CD4-positive, alpha-beta memory T cell (primary cell): Measurements from ENCODE around the gene CASKIN2. TPM values are rescaled to one million over a fixed set of nuclear protein-coding genes. Genes with fewer than 3 reads are reported as not detected.
A peak's percentile ranks its signal among the peaks of the same experiment; 100 is the strongest.

Source experiments
- CTCF ChIA-PET: fragments of 350-600 bp; sonication (Branson Sonifier 250); formaldehyde crosslinking; loops from one replicate; lab custom pipeline; 2021; ENCODE audit warnings: inconsistent platforms; ENCODE audit not compliant: partially characterized antibody; lab: Charles Lee
- POLR2A ChIA-PET: fragments of 350-600 bp; sonication (Branson Sonifier 250); formaldehyde crosslinking; loops from one replicate; lab custom pipeline; 2021; ENCODE audit not compliant: partially characterized antibody; lab: Charles Lee
- DNase-seq, 5 donors: peaks; one replicate each; pipeline versions ENCODE4 v3.0.0 to v3.0.0-alpha.2; 2020 to 2022; ENCODE audit warnings: mixed read lengths in 1 of 5
- H3K27ac ChIP-seq: one replicate; pipeline ENCODE4 v1.7.0; 2013; ENCODE audit warnings: low read depth, low read length
- H3K27me3 ChIP-seq: 2 replicates; pipeline ENCODE4 v1.7.0; 2013; ENCODE audit warnings: mild to moderate bottlenecking, low read length, moderate library complexity; ENCODE audit not compliant: insufficient read depth
- H3K36me3 ChIP-seq: 2 replicates; pipeline ENCODE4 v1.7.0; 2013; ENCODE audit warnings: mild to moderate bottlenecking, low read length, moderate library complexity; ENCODE audit not compliant: insufficient read depth
- H3K4me1 ChIP-seq: 2 replicates; pipeline ENCODE4 v1.7.0; 2013; ENCODE audit warnings: mild to moderate bottlenecking, low read length, moderate library complexity; ENCODE audit not compliant: insufficient read depth
- H3K4me3 ChIP-seq, 2 donors: one replicate each; pipeline ENCODE4 v1.7.0; 2013; ENCODE audit warnings: low read length in 2 of 2, mild to moderate bottlenecking in 1 of 2
- H3K9me3 ChIP-seq, 2 donors: one replicate each; pipeline ENCODE4 v1.7.0; 2013; ENCODE audit warnings: low read length in 2 of 2, control low read depth in 1 of 2; ENCODE audit not compliant: control insufficient read depth in 1 of 2
- H3K27ac Mint-ChIP-seq, 7 donors: one replicate each; pipeline ENCODE4 v1.8.0; 2020 to 2021; ENCODE audit warnings: mixed read lengths in 7 of 7, mild to moderate bottlenecking in 6 of 7, inconsistent platforms in 3 of 7, moderate library complexity in 3 of 7
- H3K27me3 Mint-ChIP-seq, 2 donors: one replicate each; pipeline ENCODE4 v1.8.0; 2020 to 2021; ENCODE audit warnings: mixed read lengths in 2 of 2
- H3K36me3 Mint-ChIP-seq, 2 donors: one replicate each; pipeline ENCODE4 v1.8.0; 2020 to 2021; ENCODE audit warnings: mixed read lengths in 2 of 2, inconsistent platforms in 1 of 2, mild to moderate bottlenecking in 1 of 2
- H3K4me1 Mint-ChIP-seq, 4 donors: one replicate each; pipeline ENCODE4 v1.8.0; 2020 to 2021; ENCODE audit warnings: mixed read lengths in 4 of 4, mild to moderate bottlenecking in 1 of 4
- H3K4me3 Mint-ChIP-seq, 8 donors: one replicate each; pipeline ENCODE4 v1.8.0; 2020 to 2021; ENCODE audit warnings: mixed read lengths in 8 of 8, mild to moderate bottlenecking in 7 of 8, moderate library complexity in 6 of 8, inconsistent platforms in 3 of 8
- H3K9me3 Mint-ChIP-seq, 8 donors: one replicate each; pipeline ENCODE4 v1.8.0; 2020 to 2021; ENCODE audit warnings: mixed read lengths in 8 of 8, mild to moderate bottlenecking in 5 of 8, inconsistent platforms in 3 of 8, moderate library complexity in 1 of 8
- intact Hi-C: fragments of 100-400 bp; cut with micrococcal nuclease; formaldehyde crosslinking; loops from one replicate; pipeline ENCODE4 v1.15.1; 2023
- polyA plus RNA-seq, 2 donors: library from polyadenylated mRNA; unstranded; fragments of 300-500 nt; fragmentation: Illumina TruSeq; gene quantifications; one replicate each; pipeline ENCODE4 v1.2.3, GENCODE V29; 2021
- total RNA-seq, 2 experiments: library from RNA; stranded (reverse); gene quantifications; one replicate each; pipeline ENCODE4 v1.2.3, GENCODE V29; 2021

CASKIN2 gene
- total and polyA plus RNA-seq, 4 experiments from 2014 or later: 0.32 to 0.53 TPM; not detected in 2

GRCh38 chr17:75475144-75475835, 40.0 kb downstream of the CASKIN2 start:
- Mint-ChIP-seq H3K9me3 (no peaks in the 10 kb centered on the region), H3K4me3 (no peak overlapping the region), H3K36me3 (peaks cover 12 to 44% of the 10 kb centered on the region in 2 donors), H3K27ac (peak overlapping the region in 1 of 7 donors; percentile 60), H3K27me3 (no peaks in the 10 kb centered on the region), H3K4me1 (peaks cover 0 to 11% (median 3%) of the 10 kb centered on the region in 4 donors)
- no peaks in the 10 kb centered on the region for H3K27me3 ChIP-seq
- no peak overlapping the region for H3K4me3 ChIP-seq
- no peak for DNase-seq
- CTCF ChIA-PET: no interaction called here
- no peaks in the 10 kb centered on the region for H3K9me3 ChIP-seq
- intact Hi-C loops: no loop called here
- POLR2A ChIA-PET: interaction anchor here (0.9 kb wide), 1 partner anchor 15 kb away, joined by 3 read pairs; no protein-coding TSS in a partner anchor
- peaks cover 15% of the 10 kb centered on the region for H3K36me3 ChIP-seq
- H3K27ac ChIP-seq: no peak overlapping the region
- no peaks in the 10 kb centered on the region for H3K4me1 ChIP-seq

GRCh38 chr17:75474736-75475135, 40.6 kb downstream of the CASKIN2 start:
- ChIA-PET POLR2A (no interaction called here), CTCF (no interaction called here)
- intact Hi-C loops: no loop called here
- no peaks in the 10 kb centered on the region for H3K27me3 Mint-ChIP-seq
- Histone ChIP-seq H3K27ac (no peak overlapping the region), H3K9me3 (no peaks in the 10 kb centered on the region), H3K27me3 (no peaks in the 10 kb centered on the region), H3K36me3 (peaks cover 15% of the 10 kb centered on the region), H3K4me1 (no peaks in the 10 kb centered on the region), H3K4me3 (no peak overlapping the region)
- no peak overlapping the region for H3K27ac Mint-ChIP-seq
- H3K36me3 Mint-ChIP-seq: peaks cover 12 to 42% of the 10 kb centered on the region in 2 donors
- H3K4me1 Mint-ChIP-seq: peaks cover 0 to 8% (median 3%) of the 10 kb centered on the region in 4 donors
- no peaks in the 10 kb centered on the region for H3K9me3 Mint-ChIP-seq
- DNase-seq: no peak
- no peak overlapping the region for H3K4me3 Mint-ChIP-seq

DNA sequence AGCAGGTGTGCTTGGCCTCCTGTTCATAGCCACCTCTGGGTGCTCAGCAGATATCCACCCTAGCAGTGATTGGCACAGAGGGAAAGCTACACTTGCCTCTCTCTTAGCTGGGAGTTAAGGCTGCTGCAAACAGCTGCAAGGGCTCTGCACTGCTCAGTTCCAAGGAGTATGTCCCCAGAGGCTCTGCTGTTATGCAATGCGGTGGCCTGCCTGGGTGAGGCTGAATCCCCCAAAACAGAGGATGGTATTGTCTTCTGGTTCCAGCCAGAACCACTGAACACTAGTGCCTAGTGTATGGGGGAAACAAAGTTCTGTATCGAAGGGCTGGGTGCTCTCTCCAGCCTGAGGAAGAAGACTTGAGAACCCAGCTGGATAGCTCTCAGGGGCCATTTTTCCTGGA, 42.1 kb downstream of the CASKIN2 start:
- no peak for DNase-seq
- Mint-ChIP-seq H3K4me1 (peaks cover 0 to 6% (median 3%) of the 10 kb centered on the region in 4 donors), H3K4me3 (no peak overlapping the region), H3K36me3 (peaks cover 12 to 42% of the 10 kb centered on the region in 2 donors), H3K27me3 (no peaks in the 10 kb centered on the region), H3K27ac (no peak overlapping the region), H3K9me3 (no peaks in the 10 kb centered on the region)
- Histone ChIP-seq H3K4me3 (no peak overlapping the region), H3K9me3 (no peaks in the 10 kb centered on the region), H3K4me1 (no peaks in the 10 kb centered on the region), H3K36me3 (peaks cover 15% of the 10 kb centered on the region), H3K27ac (no peak overlapping the region), H3K27me3 (no peaks in the 10 kb centered on the region)
- intact Hi-C loops: no loop called here
- CTCF ChIA-PET: no interaction called here
- POLR2A ChIA-PET: no interaction called here

DNA sequence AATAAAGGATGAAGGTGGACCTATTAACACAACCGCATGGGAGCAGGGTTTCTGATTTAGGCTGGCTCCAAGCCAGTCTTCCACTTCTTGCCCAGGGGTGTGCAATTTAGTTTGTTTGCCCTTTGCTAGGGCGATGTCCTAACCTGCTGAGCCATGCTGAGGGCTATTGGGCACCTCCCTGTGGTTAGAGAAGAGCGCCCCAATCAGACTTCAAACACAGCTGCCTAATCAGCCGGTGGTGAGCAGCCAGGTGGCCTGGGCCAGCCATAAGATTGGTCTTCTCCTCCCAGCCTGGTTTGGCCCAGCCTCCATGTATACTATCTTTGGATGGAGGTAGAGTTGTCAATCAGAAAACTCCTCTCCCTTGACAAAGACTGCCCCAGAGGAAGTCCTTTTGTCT, 43.2 kb downstream of the CASKIN2 start:
- Mint-ChIP-seq H3K27me3 (no peaks in the 10 kb centered on the region), H3K4me3 (no peak overlapping the region), H3K27ac (peak overlapping the region in 1 of 7 donors; percentile 65), H3K9me3 (no peaks in the 10 kb centered on the region), H3K36me3 (peaks cover 16 to 41% of the 10 kb centered on the region in 2 donors), H3K4me1 (peaks cover 0 to 8% (median 4%) of the 10 kb centered on the region in 4 donors)
- Histone ChIP-seq H3K9me3 (no peaks in the 10 kb centered on the region), H3K36me3 (peaks cover 15% of the 10 kb centered on the region), H3K4me3 (no peak overlapping the region), H3K4me1 (no peaks in the 10 kb centered on the region), H3K27me3 (no peaks in the 10 kb centered on the region), H3K27ac (no peak overlapping the region)
- POLR2A ChIA-PET: no interaction called here
- CTCF ChIA-PET: no interaction called here
- DNase-seq: no peak
- intact Hi-C loops: no loop called here

- Mint-ChIP-seq H3K4me3 (no peak overlapping the region), H3K27ac (peak overlapping the region in 1 of 7 donors; percentile 75), H3K27me3 (no peaks in the 10 kb centered on the region), H3K36me3 (peaks cover 16 to 32% of the 10 kb centered on the region in 2 donors), H3K9me3 (no peaks in the 10 kb centered on the region), H3K4me1 (peaks cover 1 to 4% (median 2%) of the 10 kb centered on the region in 4 donors)
- Histone ChIP-seq H3K4me1 (no peaks in the 10 kb centered on the region), H3K27ac (no peak overlapping the region), H3K4me3 (no peak overlapping the region), H3K9me3 (no peaks in the 10 kb centered on the region), H3K36me3 (peaks cover 15% of the 10 kb centered on the region), H3K27me3 (no peaks in the 10 kb centered on the region)
- ChIA-PET POLR2A (interaction anchor here (0.5 kb wide), 1 partner anchor 47 kb away, joined by 3 read pairs; no protein-coding TSS in a partner anchor), CTCF (interaction anchor here (0.7 to 1.2 kb wide), 2 partner anchors 141 to 162 kb away, joined by 3 read pairs; no protein-coding TSS in a partner anchor)
- no peak for DNase-seq
- intact Hi-C loops: no loop called here
Observed at GRCh38 chr17:75471207-75471606, 44.1 kb downstream of the CASKIN2 start.

DNA sequence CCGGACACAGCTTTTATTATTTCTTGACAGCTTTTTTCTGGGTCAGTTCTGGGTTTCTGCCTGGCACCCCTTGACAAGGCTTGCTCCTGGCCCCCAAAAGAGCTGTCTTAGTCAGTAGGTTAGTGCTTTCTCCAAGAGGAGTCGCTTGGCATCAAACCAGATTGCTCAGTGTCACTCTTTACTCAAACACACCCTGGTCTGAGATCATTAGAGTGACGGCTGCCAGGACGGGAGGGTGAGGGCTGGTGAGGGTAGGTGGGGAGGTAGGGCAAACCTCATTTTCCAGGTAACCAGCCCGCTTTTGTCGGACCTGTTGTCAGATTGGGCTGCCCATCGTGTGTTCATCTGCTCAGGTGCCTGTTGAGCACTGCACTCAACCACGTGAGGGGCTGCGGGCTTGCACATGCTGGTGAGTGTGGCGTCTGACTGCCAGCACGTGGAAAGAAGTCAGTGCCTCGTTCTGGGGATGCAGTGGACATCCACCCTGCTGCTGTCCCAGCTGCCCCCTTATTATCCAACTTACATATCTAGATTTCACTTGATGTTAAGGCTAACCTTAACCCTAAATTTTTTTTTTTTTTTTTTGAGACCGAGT, 46.5 kb downstream of the CASKIN2 start:
- DNase-seq: no peak
- Mint-ChIP-seq H3K27ac (no peak overlapping the region), H3K4me3 (no peak overlapping the region), H3K9me3 (no peaks in the 10 kb centered on the region), H3K4me1 (peaks cover 6 to 12% (median 9%) of the 10 kb centered on the region in 4 donors), H3K36me3 (peaks cover 19 to 21% of the 10 kb centered on the region in 2 donors), H3K27me3 (no peaks in the 10 kb centered on the region)
- Histone ChIP-seq H3K27me3 (no peaks in the 10 kb centered on the region), H3K9me3 (no peaks in the 10 kb centered on the region), H3K36me3 (peaks cover 15% of the 10 kb centered on the region), H3K27ac (no peak overlapping the region), H3K4me1 (no peaks in the 10 kb centered on the region), H3K4me3 (no peak overlapping the region)
- intact Hi-C loops: no loop called here
- ChIA-PET POLR2A (interaction anchor here (1.1 kb wide), 1 partner anchor 12 kb away, joined by 3 read pairs; the partner anchor contains the start of gene TMEM94), CTCF (interaction anchor here (0.7 to 1.1 kb wide), 2 partner anchors 42 to 44 kb away, joined by 3 read pairs; no protein-coding TSS in a partner anchor)

DNA sequence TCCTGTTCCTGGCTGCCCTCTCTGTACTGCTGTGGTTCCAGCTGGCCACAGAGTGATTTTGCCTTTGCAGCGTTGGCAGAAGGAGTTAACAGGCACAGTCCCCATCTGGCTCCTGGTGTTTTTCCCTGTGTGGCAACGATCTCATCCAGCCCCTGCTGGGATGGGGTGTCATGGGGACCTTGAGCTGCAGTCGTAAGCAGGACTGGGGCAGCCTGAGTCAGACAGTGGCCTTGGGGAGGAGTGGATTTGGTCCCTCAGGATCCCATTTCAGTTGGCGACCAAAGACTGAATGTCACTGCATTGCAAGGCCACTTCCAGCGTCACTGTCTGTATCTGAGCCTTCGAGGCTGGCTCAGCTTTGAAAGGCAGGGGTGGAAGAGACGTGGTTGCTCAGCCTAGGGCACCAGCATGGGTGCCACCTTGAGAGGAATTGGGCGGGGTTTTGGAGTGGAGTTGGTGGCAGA, 47.0 kb downstream of the CASKIN2 start:
- intact Hi-C loops: no loop called here
- no peak for DNase-seq
- no peaks in the 10 kb centered on the region for H3K27me3 ChIP-seq
- Mint-ChIP-seq H3K36me3 (peaks cover 17 to 19% of the 10 kb centered on the region in 2 donors), H3K9me3 (no peaks in the 10 kb centered on the region), H3K4me1 (peaks cover 8 to 18% (median 10%) of the 10 kb centered on the region in 4 donors), H3K27ac (peak overlapping the region in 1 of 7 donors; percentile 42), H3K27me3 (no peaks in the 10 kb centered on the region), H3K4me3 (no peak overlapping the region)
- H3K9me3 ChIP-seq: no peaks in the 10 kb centered on the region
- CTCF ChIA-PET: interaction anchor here (0.7 to 1.5 kb wide), 3 partner anchors 9 to 43 kb away, joined by 3 read pairs; no protein-coding TSS in a partner anchor
- no peak overlapping the region for H3K4me3 ChIP-seq
- H3K27ac ChIP-seq: no peak overlapping the region
- H3K36me3 ChIP-seq: peaks cover 14% of the 10 kb centered on the region
- H3K4me1 ChIP-seq: no peaks in the 10 kb centered on the region
- POLR2A ChIA-PET: interaction anchor here (0.6 to 1.1 kb wide), 2 partner anchors 12 to 58 kb away, joined by 3 read pairs; partner anchors contain the start of gene TMEM94
